SIG-M5 treated with dmso at 0.1 percent for 504 hours (cell line): ENCODE data around the gene DIAPH1.

ENCODE experiments used
- DNase-seq: peaks from one replicate; lab custom pipeline; 2025; ENCODE audit not compliant: unreplicated experiment; lab: John Stamatoyannopoulos, UW

Gene DIAPH1

DNA sequence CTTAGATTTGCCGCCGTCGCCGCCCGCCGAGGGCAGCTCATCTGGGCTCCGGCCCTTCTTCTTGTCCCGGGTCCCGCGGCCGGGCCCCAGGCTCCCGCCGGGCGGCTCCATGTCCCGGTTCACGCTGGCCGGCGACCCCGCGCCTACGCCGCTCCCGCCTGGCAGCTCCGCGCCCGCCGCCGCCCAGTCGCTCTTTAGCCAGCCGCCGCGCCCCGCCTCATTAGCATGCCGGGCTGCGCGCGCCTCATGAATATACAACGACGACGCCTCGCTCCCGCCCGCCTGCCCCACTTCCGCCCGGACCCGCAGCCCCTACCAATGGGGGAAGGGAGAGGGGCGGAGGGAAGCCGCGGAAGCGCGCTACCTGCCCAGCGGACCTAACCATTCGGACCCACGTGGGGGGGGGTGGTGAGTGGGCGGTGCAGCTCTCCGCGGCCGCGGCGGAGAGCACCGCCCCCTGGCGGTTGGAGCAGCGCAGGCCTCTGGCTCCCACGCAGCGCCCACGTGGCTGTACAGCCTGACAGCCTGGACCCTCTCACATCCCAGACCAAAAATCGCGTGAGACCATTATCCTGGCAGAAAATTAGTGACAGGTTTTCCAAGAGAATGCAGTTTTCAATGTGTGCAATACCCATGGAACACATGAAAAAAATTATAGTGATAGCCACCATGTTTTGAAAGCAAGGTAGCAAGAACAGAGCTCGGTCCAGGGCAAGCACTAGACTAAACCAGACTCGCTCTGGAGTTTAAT is at the start of gene DIAPH1:
Gene DIAPH1 (minus strand): TSS at position 197 of the 751 bp plus-strand sequence. CDS start 86 bp downstream, at position 111.
- DNase-seq: peak; percentile 94

DNA sequence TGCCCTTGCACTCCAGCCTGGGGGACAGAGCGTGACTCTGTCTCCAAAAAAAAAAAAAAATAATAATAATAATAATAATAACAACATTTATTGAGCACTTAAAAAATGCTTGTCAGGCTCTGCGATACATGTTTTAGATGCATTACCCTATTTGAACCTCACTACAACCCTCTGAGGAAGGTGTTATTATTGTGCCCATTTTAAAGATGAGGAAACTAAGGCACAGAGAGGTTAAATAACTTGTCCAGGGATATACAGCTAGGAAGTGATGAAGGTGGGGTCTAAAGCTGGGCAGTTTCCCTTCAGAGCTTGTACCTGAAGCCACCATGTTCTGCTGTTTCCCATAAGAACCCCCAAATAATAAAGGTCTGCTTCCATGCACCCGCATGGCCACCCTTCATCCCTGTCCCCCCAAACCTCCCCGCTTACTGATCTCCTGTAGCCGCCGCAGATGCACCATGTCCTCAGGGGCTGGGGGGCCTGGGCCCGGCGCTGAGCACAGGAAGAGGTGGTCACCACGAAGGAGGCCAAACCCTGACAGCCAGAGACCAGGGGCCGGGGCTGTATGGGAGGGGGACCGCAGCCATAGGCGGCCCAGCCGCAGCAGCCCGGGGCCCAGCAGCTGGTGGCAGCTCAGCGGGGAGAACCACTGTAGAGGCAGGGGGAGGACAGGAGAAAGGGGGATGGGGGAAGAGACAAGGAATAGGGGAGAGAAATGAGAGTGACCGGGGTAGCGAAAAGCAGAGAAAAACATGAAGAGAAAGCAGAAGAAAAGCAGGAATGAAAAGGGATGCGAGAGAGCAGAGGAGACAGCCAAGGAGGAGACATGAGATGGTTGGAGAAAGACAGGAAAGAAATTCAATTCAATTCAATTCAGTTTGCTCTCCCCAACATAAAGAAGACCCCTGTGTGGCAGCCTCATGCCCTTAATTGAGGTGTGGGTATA is 47.5 kb upstream of the DIAPH1 start:
- no peak for DNase-seq

- peak; percentile 80 for DNase-seq
Observed at GRCh38 chr5:141664733-141665461, 46.1 kb upstream of the DIAPH1 start.

DNA sequence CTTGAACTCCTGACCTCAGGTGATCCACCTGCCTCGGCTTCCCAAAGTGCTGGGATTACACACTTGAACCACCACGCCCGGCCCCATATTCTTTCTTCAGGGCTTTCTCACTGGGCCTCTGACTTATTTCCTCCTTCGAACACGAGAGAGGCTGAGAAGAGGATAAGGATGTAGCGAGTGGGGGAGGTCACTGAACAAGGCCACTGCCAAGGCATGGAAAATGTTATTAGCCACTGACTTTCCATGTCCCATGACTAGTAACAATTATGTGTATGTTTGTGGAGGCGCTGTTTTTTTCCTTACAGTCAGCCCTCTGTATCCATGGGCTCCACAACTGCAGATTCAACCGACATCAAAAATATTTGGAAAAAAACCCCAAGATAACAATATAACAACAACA is 44.7 kb upstream of the DIAPH1 start:
- no peak for DNase-seq

DNA sequence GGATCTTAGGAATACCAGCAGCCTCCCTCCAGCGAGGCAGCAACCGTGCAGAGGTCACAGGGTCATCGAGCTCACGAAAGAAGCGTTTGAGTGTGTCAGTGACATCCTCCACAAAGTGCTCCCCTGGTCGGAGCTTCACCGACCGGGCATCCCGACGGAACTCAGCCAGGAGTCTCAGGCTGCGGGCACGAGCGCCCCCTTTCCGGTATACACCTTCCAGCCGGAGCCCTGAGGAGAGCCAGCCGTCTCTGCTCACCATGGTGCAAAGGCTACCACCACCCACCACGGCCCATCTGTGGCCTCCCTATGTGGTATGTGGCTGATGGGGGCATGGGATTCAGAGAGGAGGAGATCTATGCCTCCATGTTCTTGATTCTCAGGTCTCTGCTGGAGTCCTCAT is 43.2 kb upstream of the DIAPH1 start:
- DNase-seq: no peak

- DNase-seq: no peak
Observed at GRCh38 chr5:141657937-141658545, 39.2 kb upstream of the DIAPH1 start.

DNA sequence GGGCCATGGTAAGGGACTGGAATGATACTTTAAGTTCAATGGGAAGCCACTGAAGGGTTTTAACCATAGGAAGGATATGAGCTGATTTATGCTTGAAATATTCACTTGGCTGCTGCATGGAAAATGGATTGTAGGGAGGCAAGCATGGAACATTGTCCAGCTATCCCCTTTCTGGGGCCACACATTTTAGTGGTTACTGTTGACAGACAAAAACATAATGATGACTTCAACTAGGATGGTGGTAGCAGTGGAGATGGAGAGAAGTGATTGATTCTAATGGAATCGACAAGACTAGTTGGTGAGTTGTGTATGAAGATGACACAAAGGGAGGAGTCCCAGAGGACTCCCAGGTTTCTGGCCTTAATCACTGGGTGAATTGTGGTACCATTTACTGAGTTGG is 38.6 kb upstream of the DIAPH1 start:
- DNase-seq: no peak

DNA sequence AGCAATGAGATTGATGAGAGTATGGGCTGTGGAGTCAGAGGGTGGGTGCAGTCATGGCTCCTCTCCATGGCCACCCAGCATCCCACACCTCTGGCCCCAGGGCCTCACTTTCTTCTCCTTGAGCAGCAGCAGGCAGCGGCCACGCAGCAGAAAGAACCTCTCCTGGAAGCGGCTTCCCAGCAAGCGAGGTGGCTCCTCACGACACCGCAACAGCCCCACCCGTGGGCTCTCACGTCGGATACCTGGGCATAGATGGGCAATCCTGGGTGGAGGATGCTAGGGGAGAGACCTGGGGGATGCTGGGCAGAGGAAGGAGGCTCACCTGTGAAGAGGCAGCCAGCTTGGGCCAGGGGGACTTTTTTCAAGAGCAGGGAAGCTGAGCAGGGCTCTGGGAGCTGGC is 37.6 kb upstream of the DIAPH1 start:
- no peak for DNase-seq

DNA sequence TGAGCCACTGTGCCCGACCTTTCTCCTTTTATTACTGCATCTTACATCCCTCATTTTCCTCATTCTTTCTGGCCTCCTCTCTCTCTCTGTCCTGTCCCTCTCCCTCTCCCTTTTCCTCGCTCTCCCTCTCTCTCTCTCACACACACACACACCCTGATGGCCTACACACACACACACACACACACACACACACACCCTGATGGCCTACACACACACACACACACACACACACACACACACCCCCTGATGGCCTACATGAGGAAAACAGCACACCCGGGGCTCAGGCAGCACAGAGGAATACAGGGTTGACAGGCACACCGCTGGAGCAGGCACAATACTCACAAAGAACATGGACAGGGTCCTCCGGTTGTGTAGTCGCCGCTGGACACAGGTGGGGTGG is 36.2 kb upstream of the DIAPH1 start:
- DNase-seq: no peak

DNA sequence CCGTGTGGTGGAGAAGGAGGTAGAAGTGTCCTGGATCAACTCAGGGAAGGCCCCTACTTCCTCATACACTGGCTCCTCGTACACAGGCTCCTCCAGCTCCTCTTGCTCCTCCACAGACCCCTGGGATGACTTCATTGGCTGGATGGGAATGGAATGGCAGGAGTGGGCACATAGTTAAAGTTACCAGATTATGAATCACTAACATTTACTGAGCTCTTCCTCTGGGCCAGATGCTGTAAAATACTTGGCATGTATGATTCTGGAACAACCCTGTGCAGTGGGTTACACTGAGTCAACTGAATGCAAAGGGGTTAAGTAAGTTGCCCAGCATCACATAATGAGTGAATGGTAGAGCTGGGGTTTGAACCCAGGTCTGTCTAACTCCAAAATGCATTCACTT is 35.5 kb upstream of the DIAPH1 start:
- DNase-seq: no peak

DNA sequence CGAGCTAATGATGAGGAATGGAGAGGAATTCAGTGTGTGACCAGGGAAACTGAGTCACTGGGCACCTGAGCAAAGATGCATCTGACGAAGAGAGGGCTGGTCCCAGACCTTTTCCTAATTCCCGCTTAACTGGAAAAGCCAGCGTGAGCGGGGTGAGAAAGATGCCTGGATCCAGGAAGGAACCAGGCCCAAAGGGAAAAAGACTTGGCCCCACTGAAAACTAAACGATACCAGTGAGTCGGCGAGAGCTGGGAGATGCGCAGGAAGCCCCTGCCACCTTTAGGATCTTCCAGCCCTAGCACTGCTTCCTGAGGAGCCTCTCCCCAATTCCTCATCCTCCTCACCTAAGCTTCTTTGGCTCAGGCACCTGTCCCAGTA is 32.9 kb upstream of the DIAPH1 start:
- DNase-seq: no peak

DNA sequence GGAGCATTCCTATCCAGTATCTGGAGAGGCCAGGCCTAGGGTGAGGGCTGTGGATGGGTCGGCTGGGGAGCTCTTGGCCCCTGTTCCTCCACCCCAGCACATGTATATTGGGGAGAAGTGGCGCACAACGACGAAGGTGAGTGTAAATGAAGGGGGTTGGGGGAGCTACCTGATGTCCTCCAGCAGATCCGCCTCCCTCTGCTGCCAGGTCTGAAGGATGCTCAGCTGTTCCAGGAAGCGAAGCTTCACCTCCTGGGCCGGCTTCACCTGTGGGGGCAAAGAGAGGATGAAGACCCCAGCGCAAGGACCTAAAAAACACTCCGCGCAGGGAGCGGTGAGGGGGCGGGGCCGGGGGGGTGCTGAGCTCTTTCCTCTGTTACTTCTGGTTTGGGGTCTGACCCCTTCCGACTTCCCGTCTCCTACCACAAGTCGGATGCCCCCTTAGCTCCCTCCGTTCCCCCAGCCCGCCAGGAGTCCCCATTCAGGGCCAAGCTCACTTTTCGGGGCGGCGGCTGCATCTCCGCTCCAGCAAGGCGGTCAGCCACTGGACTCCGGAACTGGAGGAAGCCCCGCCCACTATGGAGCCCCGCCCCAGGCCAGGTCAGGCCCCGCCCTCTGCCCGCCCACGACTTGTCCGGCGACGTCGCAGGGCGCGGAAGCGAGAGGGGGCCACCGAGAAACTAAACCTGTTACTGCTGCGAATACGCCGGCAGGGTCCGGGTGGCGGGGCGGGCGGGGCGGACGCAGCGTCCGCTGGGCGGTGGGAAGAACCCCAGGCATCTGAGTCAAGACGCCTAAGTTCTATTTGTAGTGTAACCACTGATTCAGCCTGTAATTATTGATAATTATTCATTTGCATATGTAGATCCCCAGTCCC is 32.3 kb upstream of the DIAPH1 start, which contains the start of gene FCHSD1:
Gene FCHSD1 (minus strand): TSS at position 568 of the 877 bp plus-strand sequence. CDS start 50 bp downstream, at position 518.
- DNase-seq: peak; percentile 59

- DNase-seq: no peak
Observed at GRCh38 chr5:141649972-141650371, 31.2 kb upstream of the DIAPH1 start.

GRCh38 chr5:141649056-141649688 is 30.4 kb upstream of the DIAPH1 start:
- DNase-seq: no peak

- no peak for DNase-seq
Observed at GRCh38 chr5:141647851-141648250, 29.1 kb upstream of the DIAPH1 start.

- no peak for DNase-seq
Observed at GRCh38 chr5:141647242-141647641, 28.4 kb upstream of the DIAPH1 start.

GRCh38 chr5:141646026-141646425 is 27.2 kb upstream of the DIAPH1 start:
- DNase-seq: no peak

GRCh38 chr5:141641634-141642267 is 23.0 kb upstream of the DIAPH1 start:
- peak; percentile 58 for DNase-seq

DNA sequence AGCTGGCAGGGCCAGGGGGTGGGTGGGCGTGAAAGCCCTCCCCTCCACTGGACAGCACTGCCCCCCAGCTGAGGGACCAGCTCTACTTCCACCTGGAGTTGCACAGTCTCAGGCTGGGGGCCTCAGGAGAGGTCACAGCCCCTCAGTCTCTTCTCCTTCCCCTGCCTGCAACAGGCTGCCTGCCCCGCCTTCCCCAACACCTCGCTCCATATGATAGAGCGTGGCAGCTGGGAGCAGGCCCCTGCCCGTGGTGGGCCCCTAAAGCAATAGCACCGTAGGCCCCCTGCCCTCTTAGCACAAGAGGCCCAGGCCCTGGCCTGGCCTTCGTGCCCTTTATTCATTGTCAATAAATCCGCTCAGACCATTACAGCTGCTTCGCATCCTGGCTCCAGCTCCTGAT is 21.9 kb upstream of the DIAPH1 start:
- no peak for DNase-seq
